Stimulated activated CD4-positive, alpha-beta T cell treated with anti-CD3 and anti-CD28 coated beads, TNF-alpha, amount 100 ng/mL, for 4 hours (primary cell): ENCODE measurements around the gene TBX1.
"Not testable (repeated sequence)": the region's sequence is repeated elsewhere in the genome, so short reads cannot be mapped to it uniquely, and the experiment has no call there.

Source experiments
- DNase-seq, 3 experiments: peaks; one replicate each; pipeline ENCODE4 v3.0.0-alpha.2; 2020; ENCODE audit warnings: low read depth in 3 of 3

TBX1 gene

GRCh38 chr22:19784384-19785175 is 24.0 kb downstream of the TBX1 start:
- DNase-seq = no peak

- no peak for DNase-seq
These were observed 25.1 kb downstream of the TBX1 start for GRCh38 chr22:19785461-19786263.

- DNase-seq = no peak
These were observed 25.6 kb downstream of the TBX1 start for GRCh38 chr22:19786264-19786585.

- no peak for DNase-seq
These were observed 26.6 kb downstream of the TBX1 start for GRCh38 chr22:19786959-19787848.

- DNase-seq = no peak
These were observed 27.2 kb downstream of the TBX1 start for GRCh38 chr22:19787849-19788141.

GRCh38 chr22:19788661-19789225 is 28.2 kb downstream of the TBX1 start:
- DNase-seq = no peak

- DNase-seq = no peak
These were observed 28.8 kb downstream of the TBX1 start for GRCh38 chr22:19789406-19789805.

GRCh38 chr22:19789828-19790227 is 29.2 kb downstream of the TBX1 start:
- no peak for DNase-seq

- no peak for DNase-seq
These were observed 30.7 kb downstream of the TBX1 start for GRCh38 chr22:19791243-19791642.

- DNase-seq = no peak
These were observed 31.3 kb downstream of the TBX1 start for GRCh38 chr22:19791894-19792293.

- not testable (repeated sequence) for DNase-seq
These were observed 31.9 kb downstream of the TBX1 start for GRCh38 chr22:19792383-19792896.

GRCh38 chr22:19793161-19793560 is 32.6 kb downstream of the TBX1 start:
- DNase-seq = no peak

GRCh38 chr22:19793661-19794310 is 33.2 kb downstream of the TBX1 start:
- DNase-seq = no peak

- no peak for DNase-seq
These were observed 35.0 kb downstream of the TBX1 start for GRCh38 chr22:19795617-19796008.

- no peak for DNase-seq
These were observed 35.6 kb downstream of the TBX1 start for GRCh38 chr22:19796160-19796559.

- DNase-seq = no peak
These were observed 36.8 kb downstream of the TBX1 start for GRCh38 chr22:19797086-19798002.

GRCh38 chr22:19798003-19798665 is 37.6 kb downstream of the TBX1 start:
- DNase-seq = no peak

GRCh38 chr22:19798891-19799293 is 38.3 kb downstream of the TBX1 start:
- DNase-seq = no peak

GRCh38 chr22:19799322-19800190 is 39.0 kb downstream of the TBX1 start:
- no peak for DNase-seq
